NCI-H446 treated with DMSO at 0.1 percent for 48 hours (cell line): ENCODE results near the gene CADM1.

Experiments used
- DNase-seq: peaks from one replicate; lab custom pipeline; 2025; lab: John Stamatoyannopoulos, UW

Gene CADM1

GRCh38 chr11:115202900-115203552, 301.2 kb downstream of the CADM1 start:
- DNase-seq: no peak

GRCh38 chr11:115202074-115202473, 302.1 kb downstream of the CADM1 start:
- DNase-seq: no peak

GRCh38 chr11:115201111-115201792, 303.0 kb downstream of the CADM1 start:
- DNase-seq: no peak

- DNase-seq: no peak
Measured at GRCh38 chr11:115199481-115200069, 304.6 kb downstream of the CADM1 start.

- DNase-seq: no peak
Measured at GRCh38 chr11:115198321-115198741, 305.9 kb downstream of the CADM1 start.

- DNase-seq: no peak
Measured at GRCh38 chr11:115197433-115197832, 306.8 kb downstream of the CADM1 start.

- DNase-seq: no peak
Measured at GRCh38 chr11:115197031-115197430, 307.2 kb downstream of the CADM1 start.

GRCh38 chr11:115194802-115195110, 309.5 kb downstream of the CADM1 start:
- DNase-seq: no peak

- DNase-seq: no peak
Measured at GRCh38 chr11:115193914-115194801, 310.1 kb downstream of the CADM1 start.

GRCh38 chr11:115191761-115192160, 312.5 kb downstream of the CADM1 start:
- DNase-seq: no peak

- DNase-seq: no peak
Measured at GRCh38 chr11:115190196-115190595, 314.0 kb downstream of the CADM1 start.

- DNase-seq: no peak
Measured at GRCh38 chr11:115188898-115189278, 315.3 kb downstream of the CADM1 start.

GRCh38 chr11:115188188-115188897, 315.9 kb downstream of the CADM1 start:
- DNase-seq: peak; percentile 27

- no peak for DNase-seq
Measured at GRCh38 chr11:115185931-115186330, 318.3 kb downstream of the CADM1 start.

- DNase-seq: no peak
Measured at GRCh38 chr11:115185507-115185906, 318.7 kb downstream of the CADM1 start.

- DNase-seq: no peak
Measured at GRCh38 chr11:115184901-115185300, 319.3 kb downstream of the CADM1 start.

- no peak for DNase-seq
Measured at GRCh38 chr11:115183830-115184229, 320.4 kb downstream of the CADM1 start.

- no peak for DNase-seq
Measured at GRCh38 chr11:115183136-115183535, 321.1 kb downstream of the CADM1 start.

GRCh38 chr11:115182282-115182955, 321.8 kb downstream of the CADM1 start:
- no peak for DNase-seq

GRCh38 chr11:115181538-115181937, 322.7 kb downstream of the CADM1 start:
- no peak for DNase-seq

GRCh38 chr11:115180272-115180671, 323.9 kb downstream of the CADM1 start:
- peak; percentile 22 for DNase-seq
